Hepatocyte (in vitro differentiated cells): ENCODE results near the gene ALAS2. TPM values are rescaled to one million over a fixed set of nuclear protein-coding genes. Genes with fewer than 3 reads are reported as not detected.

Source experiments
- DNase-seq: peaks from one replicate; pipeline ENCODE4 v3.0.0-alpha.2; 2016; ENCODE audit warnings: low spot score
- H2AFZ ChIP-seq: fragments of 200-600 bp; sonication (generic); 2 replicates; pipeline ENCODE4 v1.6.0; 2016; ENCODE audit warnings: antibody characterized with exemption, mild to moderate bottlenecking
- H3K27ac ChIP-seq: fragments of 200-600 bp; sonication (generic); 2 replicates; pipeline ENCODE4 v1.5.1; 2016; ENCODE audit warnings: mild to moderate bottlenecking
- H3K27me3 ChIP-seq: fragments of 200-600 bp; sonication (generic); 2 replicates; pipeline ENCODE4 v1.6.1; 2016
- H3K36me3 ChIP-seq: fragments of 200-600 bp; sonication (generic); replicated peaks from 2 replicates; pipeline ENCODE4 v1.5.1; 2016; ENCODE audit warnings: low read depth; ENCODE audit not compliant: insufficient read depth
- H3K4me1 ChIP-seq: fragments of 200-600 bp; sonication (generic); 2 replicates; pipeline ENCODE4 v1.5.1; 2016; ENCODE audit warnings: mild to moderate bottlenecking, moderate library complexity; ENCODE audit not compliant: insufficient read depth
- H3K4me2 ChIP-seq: fragments of 200-600 bp; sonication (generic); 2 replicates; pipeline ENCODE4 v1.6.0; 2016
- H3K4me3 ChIP-seq: fragments of 200-600 bp; sonication (generic); 2 replicates; pipeline ENCODE4 v1.5.1; 2016; ENCODE audit warnings: mild to moderate bottlenecking
- H3K79me2 ChIP-seq: fragments of 200-600 bp; sonication (generic); 2 replicates; pipeline ENCODE4 v1.6.0; 2017; ENCODE audit warnings: mild to moderate bottlenecking
- H3K9me2 ChIP-seq: fragments of 200-600 bp; sonication (generic); replicated peaks from 2 replicates; pipeline ENCODE4 v1.6.0; 2017; ENCODE audit warnings: mild to moderate bottlenecking; ENCODE audit not compliant: insufficient read depth
- H3K9me3 ChIP-seq: fragments of 200-600 bp; sonication (generic); 2 replicates; pipeline ENCODE4 v1.5.1; 2016; ENCODE audit warnings: low read depth, mild to moderate bottlenecking
- H4K20me1 ChIP-seq: fragments of 200-600 bp; sonication (generic); 2 replicates; pipeline ENCODE4 v1.6.0; 2016; ENCODE audit warnings: mild to moderate bottlenecking; ENCODE audit not compliant: insufficient read depth, poor library complexity, severe bottlenecking
- CTCF ChIP-seq: fragments of 200-600 bp; sonication (generic); IDR thresholded peaks from 2 replicates; pipeline ENCODE4 v1.5.1; 2016; ENCODE audit warnings: antibody characterized with exemption, mild to moderate bottlenecking; ENCODE audit not compliant: poor library complexity
- EZH2 ChIP-seq: fragments of 200-600 bp; sonication (generic); IDR thresholded peaks from 2 replicates; pipeline ENCODE4 v1.6.1; 2016; ENCODE audit warnings: antibody characterized with exemption, mild to moderate bottlenecking, borderline replicate concordance
- EZH2phosphoT487 ChIP-seq: fragments of 200-600 bp; sonication (generic); IDR thresholded peaks from one replicate; pipeline ENCODE4 v1.6.1; 2018; ENCODE audit warnings: antibody characterized with exemption, mild to moderate bottlenecking, low read depth, moderate library complexity; ENCODE audit not compliant: unreplicated experiment, severe bottlenecking
- WGBS: methylation state at CpG from one replicate; pipeline ENCODE4 v1.1.6; 2016; ENCODE audit warnings: low lambda C conversion rate; ENCODE audit errors: missing lambda C conversion rate; 5-methylcytosine and 5-hydroxymethylcytosine counted together
- polyA plus RNA-seq: library from polyadenylated mRNA; unstranded; fragments of >200 nt; fragmentation: Nextera tagmentation; extraction: Ambion mirVana; gene quantifications from 2 replicates; pipeline ENCODE4 v1.2.1, GENCODE V29; 2016
- total RNA-seq: library from RNA; depleted of rRNA; stranded (reverse); fragments of >200 nt; gene quantifications from 2 replicates; pipeline ENCODE4 v1.2.3, GENCODE V29; 2014

The ALAS2 gene
- total and polyA plus RNA-seq, 2 experiments from 2014 or later: not detected

- no peaks in the 10 kb centered on the region for H3K9me3 ChIP-seq
- DNase-seq: no peak
- H3K27me3 ChIP-seq: no peaks in the 10 kb centered on the region
- H3K27ac ChIP-seq: no peak overlapping the region
- H2AFZ ChIP-seq: no peak overlapping the region
- 74% methylated on average over 4 of the region's 4 CpGs for WGBS
- no peaks in the 10 kb centered on the region for H4K20me1 ChIP-seq
- TF ChIP-seq EZH2phosphoT487: no peak
- no peak for TF ChIP-seq EZH2
- TF ChIP-seq CTCF: no peak
- H3K4me2 ChIP-seq: no peak overlapping the region
- H3K4me3 ChIP-seq: no peak overlapping the region
- no peaks in the 10 kb centered on the region for H3K4me1 ChIP-seq
- H3K79me2 ChIP-seq: no peaks in the 10 kb centered on the region
- H3K9me2 ChIP-seq: no peaks in the 10 kb centered on the region
- H3K36me3 ChIP-seq: no peaks in the 10 kb centered on the region
Measured at GRCh38 chrX:54964766-54965497, 65.8 kb downstream of the ALAS2 start.

GRCh38 chrX:54961750-54962149, 69.0 kb downstream of the ALAS2 start:
- no peaks in the 10 kb centered on the region for H3K36me3 ChIP-seq
- H4K20me1 ChIP-seq: no peaks in the 10 kb centered on the region
- H3K4me1 ChIP-seq: no peaks in the 10 kb centered on the region
- no peaks in the 10 kb centered on the region for H3K79me2 ChIP-seq
- WGBS: 67% methylated on average over 1 of the region's 1 CpG
- H2AFZ ChIP-seq: no peak overlapping the region
- TF ChIP-seq EZH2 (no peak), CTCF (no peak), EZH2phosphoT487 (no peak)
- DNase-seq: no peak
- H3K4me2 ChIP-seq: no peak overlapping the region
- H3K27me3 ChIP-seq: no peaks in the 10 kb centered on the region
- no peaks in the 10 kb centered on the region for H3K9me2 ChIP-seq
- H3K9me3 ChIP-seq: no peaks in the 10 kb centered on the region
- no peak overlapping the region for H3K4me3 ChIP-seq
- no peak overlapping the region for H3K27ac ChIP-seq

Other genes starting within 250 kb of the ALAS2 start
- gene ITIH6, start 232.7 kb downstream of the ALAS2 start, total RNA-seq: not detected in 2 replicates
- not detected in 2 replicates for gene ITIH6, start 232.7 kb downstream of the ALAS2 start, polyA plus RNA-seq
- 475 and 509 TPM in 2 replicates for gene MAGED2, start 223.2 kb downstream of the ALAS2 start, total RNA-seq
- 612 and 645 TPM in 2 replicates for gene MAGED2, start 223.2 kb downstream of the ALAS2 start, polyA plus RNA-seq
- 46.2 and 53.5 TPM in 2 replicates for gene TRO, start 110.2 kb downstream of the ALAS2 start, total RNA-seq
- 65.7 and 89.2 TPM in 2 replicates for gene TRO, start 110.2 kb downstream of the ALAS2 start, polyA plus RNA-seq
- 1.5 and 2.1 TPM in 2 replicates for gene PFKFB1, start 36.8 kb downstream of the ALAS2 start, total RNA-seq
- 0.59 and 1.4 TPM in 2 replicates for gene PFKFB1, start 36.8 kb downstream of the ALAS2 start, polyA plus RNA-seq
- 11.5 and 13.8 TPM in 2 replicates for gene APEX2, start 30.6 kb downstream of the ALAS2 start, total RNA-seq
- gene APEX2, start 30.6 kb downstream of the ALAS2 start, polyA plus RNA-seq: 19.1 and 19.9 TPM in 2 replicates
- gene PAGE2B, start 44.1 kb upstream of the ALAS2 start, total RNA-seq: not detected in 2 replicates
- gene PAGE2B, start 44.1 kb upstream of the ALAS2 start, polyA plus RNA-seq: 0.45 TPM in 1 of 2 replicates, not detected in the other
- not detected in 2 replicates for gene PAGE2, start 58.0 kb upstream of the ALAS2 start, total RNA-seq
- gene PAGE2, start 58.0 kb upstream of the ALAS2 start, polyA plus RNA-seq: not detected in 2 replicates
- gene PAGE5, start 189.4 kb upstream of the ALAS2 start, total RNA-seq: not detected in 2 replicates
- not detected in 2 replicates for gene PAGE5, start 189.4 kb upstream of the ALAS2 start, polyA plus RNA-seq
- gene PAGE3, start 233.9 kb upstream of the ALAS2 start, total RNA-seq: not detected in 2 replicates
- gene PAGE3, start 233.9 kb upstream of the ALAS2 start, polyA plus RNA-seq: not detected in 2 replicates